Skeletal muscle cell (primary cell): ENCODE measurements around the gene ZNF789.
"Not testable (repeated sequence)": the region's sequence is repeated elsewhere in the genome, so short reads cannot be mapped to it uniquely, and the experiment has no call there.

Experiments
- DNase-seq: peaks from one replicate; pipeline ENCODE4 v3.0.0-alpha.2; 2010; ENCODE audit warnings: low read depth
- H3K4me3 ChIP-seq: 2 replicates; pipeline ENCODE4 v1.5.1; 2011; ENCODE audit warnings: low read depth, mild to moderate bottlenecking, control low read depth, low read length, moderate library complexity

ZNF789 gene

GRCh38 chr7:99499721-99500636 is 27.3 kb downstream of the ZNF789 start, which contains the start of gene ZNF394:
TSS of gene ZNF394 (minus strand) at chr7:99500281. CDS start at chr7:99500093, 188 bp downstream.
- peak; percentile 76 for DNase-seq
- peak within 1 kb of the TSS; percentile 98 for H3K4me3 ChIP-seq

- H3K4me3 ChIP-seq, result peak overlapping the region; percentile 98
- DNase-seq, result no peak
Measured at GRCh38 chr7:99500637-99501009, 27.9 kb downstream of the ZNF789 start.

- not testable (repeated sequence) for H3K4me3 ChIP-seq, DNase-seq
Measured at GRCh38 chr7:99501236-99501635, 28.5 kb downstream of the ZNF789 start.

- peak overlapping the region; percentile 89 for H3K4me3 ChIP-seq
- DNase-seq, result peak; percentile 91
Measured at GRCh38 chr7:99504281-99504602, 31.6 kb downstream of the ZNF789 start.

GRCh38 chr7:99504603-99505323 is 32.1 kb downstream of the ZNF789 start, which contains the start of gene ZKSCAN5:
TSS of gene ZKSCAN5 (plus strand) at chr7:99504662. CDS start at chr7:99506045, 1,383 bp downstream.
- peak within 1 kb of the TSS; percentile 89 for H3K4me3 ChIP-seq
- peak; percentile 86 for DNase-seq

- DNase-seq, result no peak
- peak overlapping the region; percentile 89 for H3K4me3 ChIP-seq
Measured at GRCh38 chr7:99505324-99505662, 32.6 kb downstream of the ZNF789 start.

GRCh38 chr7:99514050-99514449 is 41.4 kb downstream of the ZNF789 start:
- no peak overlapping the region for H3K4me3 ChIP-seq
- DNase-seq, result no peak

GRCh38 chr7:99521399-99521798 is 48.7 kb downstream of the ZNF789 start:
- H3K4me3 ChIP-seq, result no peak overlapping the region
- DNase-seq, result no peak

GRCh38 chr7:99525713-99526440 is 53.2 kb downstream of the ZNF789 start:
- no peak for DNase-seq
- H3K4me3 ChIP-seq, result no peak overlapping the region

GRCh38 chr7:99531354-99531765 is 58.7 kb downstream of the ZNF789 start:
- no peak overlapping the region for H3K4me3 ChIP-seq
- DNase-seq, result no peak

GRCh38 chr7:99535667-99536066 is 63.0 kb downstream of the ZNF789 start:
- no peak for DNase-seq
- no peak overlapping the region for H3K4me3 ChIP-seq
